Measurements from ENCODE around the gene SH3PXD2A. TPM values are rescaled to one million over a fixed set of nuclear protein-coding genes. Genes with fewer than 3 reads are reported as not detected.

Gene SH3PXD2A
- total and polyA plus RNA-seq, 2 of the 4 experiments (the other 2 are of a cell fraction): 6.3 to 23.0 TPM

- Histone ChIP-seq H3K27me3 (ENCODE audit: control insufficient read depth, insufficient read depth, low read length) (no peaks in the 10 kb centered on the region; the same call in 1 of the 2 replicates), H2BK120ac (ENCODE audit: low read depth, low read length) (no peak overlapping the region), H3K9me1 (ENCODE audit: insufficient read depth, low read length) (0 out of 2 replicates have a peak, but pooled peaks cover 4% of the 10 kb centered on the region), H2BK15ac (ENCODE audit: low read depth, low read length) (no peak overlapping the region), H2AK9ac (replicated peaks; ENCODE audit: low read depth, low read length, poor library complexity) (no peak overlapping the region), H2AK5ac (ENCODE audit: low read depth, low read length) (no peak overlapping the region), H3K18ac (ENCODE audit: low read depth, low read length) (no peak overlapping the region), H3K4me2 (ENCODE audit: low read depth, low read length) (no peak overlapping the region), H4K91ac (ENCODE audit: insufficient read depth, low read depth, low read length) (no peak overlapping the region), H3K56ac (ENCODE audit: extremely low read depth, insufficient read depth, low read length) (no peak overlapping the region), H3K27ac (ENCODE audit: insufficient read depth, low read length) (no peak overlapping the region), H2BK5ac (ENCODE audit: low read depth, low read length, poor library complexity, severe bottlenecking) (no peak overlapping the region), H3K9ac (ENCODE audit: low read depth, low read length) (no peak overlapping the region), H4K8ac (ENCODE audit: low read depth in 2 of 2, low read length in 2 of 2) (no peak overlapping the region), H3K79me1 (ENCODE audit: low read depth in 1 of 2, low read length in 2 of 2) (peaks cover 11 to 13% of the 10 kb centered on the region in 2 experiments; a peak in 2 of 4 replicates), H2BK20ac (ENCODE audit: low read depth, low read length) (no peak overlapping the region), H3K36me3 (ENCODE audit: control insufficient read depth, insufficient read depth, low read length) (no peaks in the 10 kb centered on the region), H3K4me3 (ENCODE audit: insufficient read depth, low read depth, low read length) (no peak overlapping the region), H3K4ac (ENCODE audit: low read depth, low read length) (no peak overlapping the region), H4K5ac (ENCODE audit: low read depth, low read length) (no peak overlapping the region), H3K23ac (ENCODE audit: low read depth, low read length) (no peak overlapping the region), H3K4me1 (ENCODE audit: control insufficient read depth, insufficient read depth, low read length) (peaks cover 17% of the 10 kb centered on the region), H3K9me3 (ENCODE audit: control insufficient read depth, insufficient read depth, low read length) (no peaks in the 10 kb centered on the region), H3K14ac (replicated peaks; ENCODE audit: low read depth, low read length) (no peak overlapping the region), H4K20me1 (ENCODE audit: insufficient read depth, low read length) (no peaks in the 10 kb centered on the region), H2AFZ (replicated peaks; ENCODE audit: low read length, poor library complexity) (no peak overlapping the region)
- ATAC-seq (ENCODE audit: low read depth): no peak
- POLR2A ChIA-PET (ENCODE audit: unreplicated experiment): interaction anchor here (1.1 kb wide), 1 partner anchor 12 kb away, joined by 5 read pairs; no protein-coding TSS in a partner anchor
- CTCF ChIA-PET: interaction anchor here (1.4 kb wide), 1 partner anchor 198 kb away, joined by 4 read pairs; no protein-coding TSS in a partner anchor
- TF ChIP-seq MAZ (IDR thresholded peaks at IDR 0.05; ENCODE audit: borderline replicate concordance, low read depth, low read length): no peak
- TF ChIP-seq CEBPB (IDR thresholded peaks at IDR 0.05; ENCODE audit: low read depth, low read length): no peak
- TF ChIP-seq SMC3 (IDR thresholded peaks at IDR 0.05; ENCODE audit: low read depth, low read length): no peak
- no peak for TF ChIP-seq RAD21 (IDR thresholded peaks at IDR 0.05; ENCODE audit: low read length)
- no peak for TF ChIP-seq MAFK (IDR thresholded peaks at IDR 0.05; ENCODE audit: low read depth, low read length)
- no peak for TF ChIP-seq CHD1 (IDR thresholded peaks at IDR 0.05; ENCODE audit: low read depth, low read length)
- no TSS peak for BruUV-seq (replicated peaks)
- no CpG with 5 or more reads among the region's 2 CpGs for WGBS, 2 experiments (ENCODE audit: extremely low coverage in 2 of 2, insufficient read length in 1 of 2)
- in situ Hi-C loops (cut with MboI; ENCODE audit: low sequenced_read_pairs): no loop called here
- dilution Hi-C loops (cut with HindIII; ENCODE audit: low sequenced_read_pairs, unreplicated experiment): no loop called here
- intact Hi-C loops (cut with micrococcal nuclease): no loop called here
- DNase-seq: no peak
Measured at GRCh38 chr10:103690281-103690680, 165.1 kb downstream of the SH3PXD2A start.
